HuH-7 (cell line): Measurements from ENCODE around the gene LRRC42.

Experiments used
- DNase-seq: peaks from one replicate; pipeline ENCODE4 v3.0.0; 2011; ENCODE audit warnings: low spot score

LRRC42 gene

GRCh38 chr1:54004481-54005049, 58.4 kb downstream of the LRRC42 start:
- DNase-seq, result no peak

DNA sequence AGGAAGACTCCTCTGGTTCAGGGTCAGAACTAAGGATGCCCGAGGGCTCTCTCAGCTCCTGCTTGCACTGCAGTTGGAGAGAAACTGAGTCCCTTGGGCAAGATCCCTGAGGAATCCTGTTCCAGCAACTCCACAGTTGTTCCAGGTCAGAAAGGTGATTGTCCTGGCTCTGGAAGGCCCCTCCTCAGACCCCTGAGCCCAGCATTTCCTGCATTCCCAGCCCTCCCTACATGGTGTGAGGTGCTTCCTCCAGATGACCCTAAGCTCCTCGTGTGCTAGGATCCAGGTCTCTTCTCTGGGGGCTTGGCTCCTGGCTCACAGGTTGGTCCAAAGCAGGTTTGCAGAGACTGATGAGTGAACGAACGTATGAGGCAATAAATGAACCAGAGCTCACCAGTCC, 60.4 kb downstream of the LRRC42 start:
- DNase-seq, result no peak

DNA sequence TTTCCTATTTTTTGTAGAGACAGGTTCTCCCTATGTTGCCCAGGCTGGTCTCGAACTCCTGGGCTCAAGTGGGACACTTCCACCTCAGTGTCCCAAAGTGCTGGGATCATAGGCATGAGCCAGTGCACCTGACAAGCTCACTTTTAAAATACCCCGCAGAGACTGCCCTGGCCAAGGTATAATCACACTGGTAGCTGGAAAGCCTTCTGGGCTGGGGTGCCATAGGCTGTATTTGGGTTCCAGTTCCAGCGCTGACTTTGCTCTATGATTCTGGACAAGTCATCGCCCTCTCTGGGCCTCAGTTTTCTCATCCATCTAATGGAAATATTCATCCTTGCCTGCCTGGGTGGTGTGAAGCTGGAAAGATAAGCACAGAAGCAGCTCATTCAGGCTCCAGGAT, 61.5 kb downstream of the LRRC42 start:
- DNase-seq, result no peak

- DNase-seq, result no peak
Measured at GRCh38 chr1:54008876-54009275, 62.7 kb downstream of the LRRC42 start.

DNA sequence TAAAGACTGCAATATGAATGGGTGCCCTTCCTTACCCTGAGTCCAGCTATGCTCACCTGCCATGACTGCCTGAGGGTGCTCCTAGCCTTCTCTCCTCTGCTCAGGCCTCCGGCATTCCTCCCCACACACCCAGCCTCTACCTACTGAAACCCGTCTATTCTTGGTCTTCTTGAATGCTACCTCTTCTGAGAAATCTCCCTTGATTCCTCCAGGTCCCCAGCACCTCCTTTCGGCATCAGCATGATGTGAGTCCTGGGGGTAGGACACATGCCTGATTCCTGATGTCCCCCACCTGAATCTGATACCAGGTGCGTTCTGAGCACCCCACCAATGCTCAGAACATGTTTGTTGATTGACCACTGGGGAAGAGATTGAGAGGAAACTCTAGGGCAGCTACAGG, 63.3 kb downstream of the LRRC42 start:
- DNase-seq, result no peak

GRCh38 chr1:54010415-54011117, 64.4 kb downstream of the LRRC42 start:
- no peak for DNase-seq

DNA sequence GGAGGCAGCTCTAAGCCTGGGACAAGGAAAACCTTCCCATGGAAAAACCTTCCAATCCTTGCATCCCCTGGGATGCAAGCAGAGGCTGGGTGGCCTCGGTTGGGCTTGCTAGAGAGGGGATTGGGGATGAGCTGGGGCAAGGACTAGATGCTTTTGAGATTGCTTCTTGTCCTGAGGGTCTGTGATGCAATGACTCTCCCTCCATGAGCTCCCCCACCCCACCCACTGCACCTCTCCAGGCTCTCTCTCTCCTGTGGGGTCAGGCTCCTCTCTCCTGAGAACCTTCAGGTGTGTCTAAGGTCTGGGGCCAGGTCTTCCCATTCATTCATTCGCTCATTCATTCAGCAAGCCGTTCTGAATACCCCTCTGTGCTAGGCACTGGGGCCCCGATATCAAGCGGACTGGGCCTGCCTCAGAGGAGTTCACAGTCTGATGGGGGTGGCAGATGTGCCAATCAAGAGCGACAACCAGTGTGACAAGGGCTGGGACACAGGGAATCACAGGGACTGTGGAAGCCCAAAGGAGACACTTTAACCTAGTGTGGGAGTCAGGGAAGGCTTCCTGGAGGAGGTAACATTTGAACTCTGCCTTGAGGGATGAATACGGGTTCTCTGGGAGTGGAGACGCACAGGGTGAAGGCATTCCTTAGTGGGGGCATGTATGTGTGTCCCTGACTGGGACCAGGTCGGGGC, 65.3 kb downstream of the LRRC42 start:
- no peak for DNase-seq

DNA sequence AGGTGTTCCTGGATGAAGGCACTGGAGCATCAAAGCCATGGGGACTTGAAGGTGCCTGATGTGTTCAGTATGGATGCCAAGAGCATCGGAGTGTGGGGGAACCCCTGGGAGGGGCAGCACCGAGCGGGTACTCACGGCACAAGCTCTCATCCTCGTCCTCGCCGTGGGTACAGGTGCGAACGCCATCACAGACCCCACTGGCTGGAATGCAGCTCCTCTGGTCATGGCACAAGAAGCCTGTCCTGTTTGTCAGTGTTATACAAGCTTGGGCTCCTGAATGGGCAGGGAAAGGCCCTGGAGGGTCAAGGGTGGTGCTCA, 65.8 kb downstream of the LRRC42 start:
- no peak for DNase-seq

GRCh38 chr1:54012863-54013262, 66.7 kb downstream of the LRRC42 start:
- no peak for DNase-seq

- DNase-seq, result no peak
Measured at GRCh38 chr1:54013393-54014008, 67.4 kb downstream of the LRRC42 start.

- no peak for DNase-seq
Measured at GRCh38 chr1:54014009-54014629, 68.0 kb downstream of the LRRC42 start.

GRCh38 chr1:54016343-54017282, 70.5 kb downstream of the LRRC42 start:
- peak; percentile 81 for DNase-seq
